ENCODE data around the gene ALG2.

GRCh38 chr9:99255651-99256050 is 33.9 kb upstream of the ALG2 start:
- no peak for TF ChIP-seq SP1 (IDR thresholded peaks at IDR 0.05)
- TF ChIP-seq PKNOX1 (IDR thresholded peaks at IDR 0.05) = no peak
- TF ChIP-seq ARNT (IDR thresholded peaks at IDR 0.05) = no peak
- no peak for TF ChIP-seq FOXK2 (IDR thresholded peaks at IDR 0.05)
- no peak for TF ChIP-seq BHLHE40 (IDR thresholded peaks at IDR 0.05; ENCODE audit: borderline replicate concordance)
- TF ChIP-seq FOXM1 (IDR thresholded peaks at IDR 0.05; ENCODE audit: borderline replicate concordance) = no peak
- no peak for TF ChIP-seq ZNF384 (IDR thresholded peaks at IDR 0.05)
- no peak for TF ChIP-seq FOXA1 (IDR thresholded peaks at IDR 0.05)
- TF ChIP-seq LEF1 (IDR thresholded peaks at IDR 0.05; ENCODE audit: borderline replicate concordance) = no peak
- TF ChIP-seq ELF4 (IDR thresholded peaks at IDR 0.05) = no peak
